IPS-18a (cell line): Measurements from ENCODE around the gene NPAS2.

Experiments
- H3K27ac ChIP-seq: one replicate; pipeline ENCODE4 v1.5.1; 2013; ENCODE audit warnings: low read length
- H3K27me3 ChIP-seq: one replicate; pipeline ENCODE4 v1.6.1; 2013; ENCODE audit warnings: mild to moderate bottlenecking, low read length; ENCODE audit not compliant: control insufficient read depth, insufficient read depth
- H3K36me3 ChIP-seq: one replicate; pipeline ENCODE4 v1.6.1; 2013; ENCODE audit warnings: low read depth, low read length; ENCODE audit not compliant: control insufficient read depth
- H3K4me1 ChIP-seq: one replicate; pipeline ENCODE4 v1.6.1; 2013; ENCODE audit warnings: low read depth, low read length; ENCODE audit not compliant: control insufficient read depth
- H3K4me3 ChIP-seq: one replicate; pipeline ENCODE4 v1.5.1; 2013; ENCODE audit warnings: low read length
- H3K9ac ChIP-seq: one replicate; pipeline ENCODE4 v1.6.1; 2013; ENCODE audit warnings: mild to moderate bottlenecking, low read length, moderate library complexity
- H3K9me3 ChIP-seq: one replicate; pipeline ENCODE4 v1.6.1; 2013; ENCODE audit warnings: low read depth, low read length; ENCODE audit not compliant: control insufficient read depth

The NPAS2 gene

GRCh38 chr2:100878000-100878791 is 58.3 kb downstream of the NPAS2 start:
- Histone ChIP-seq H3K4me1 (peaks cover 5% of the 10 kb centered on the region), H3K27me3 (no peaks in the 10 kb centered on the region), H3K27ac (no peak overlapping the region)

GRCh38 chr2:100879296-100879695 is 59.4 kb downstream of the NPAS2 start:
- Histone ChIP-seq H3K36me3 (no peaks in the 10 kb centered on the region), H3K9me3 (no peaks in the 10 kb centered on the region), H3K4me3 (no peak overlapping the region), H3K4me1 (peaks cover 5% of the 10 kb centered on the region), H3K9ac (no peak overlapping the region), H3K27me3 (no peaks in the 10 kb centered on the region), H3K27ac (no peak overlapping the region)

More at GRCh38 chr2:100878000-100878791, 58.3 kb downstream of the NPAS2 start:
- Histone ChIP-seq H3K4me3 (no peak overlapping the region), H3K9ac (no peak overlapping the region), H3K36me3 (no peaks in the 10 kb centered on the region), H3K9me3 (no peaks in the 10 kb centered on the region)

- Histone ChIP-seq H3K9me3 (no peaks in the 10 kb centered on the region), H3K27me3 (no peaks in the 10 kb centered on the region), H3K36me3 (no peaks in the 10 kb centered on the region), H3K9ac (no peak overlapping the region), H3K4me1 (peaks cover 5% of the 10 kb centered on the region), H3K4me3 (no peak overlapping the region), H3K27ac (no peak overlapping the region)
Observed at GRCh38 chr2:100880036-100880435, 60.1 kb downstream of the NPAS2 start.

- H3K27me3 ChIP-seq = no peaks in the 10 kb centered on the region
- no peak overlapping the region for H3K9ac ChIP-seq
- no peaks in the 10 kb centered on the region for H3K9me3 ChIP-seq
- no peak overlapping the region for H3K4me3 ChIP-seq
- peaks cover 9% of the 10 kb centered on the region for H3K4me1 ChIP-seq
- H3K36me3 ChIP-seq = no peaks in the 10 kb centered on the region
- H3K27ac ChIP-seq = no peak overlapping the region
Observed at GRCh38 chr2:100880730-100881129, 60.8 kb downstream of the NPAS2 start.

- no peaks in the 10 kb centered on the region for H3K36me3 ChIP-seq
- H3K4me3 ChIP-seq = no peak overlapping the region
- no peak overlapping the region for H3K27ac ChIP-seq
- no peaks in the 10 kb centered on the region for H3K9me3 ChIP-seq
- H3K27me3 ChIP-seq = no peaks in the 10 kb centered on the region
- H3K4me1 ChIP-seq = peaks cover 19% of the 10 kb centered on the region
- H3K9ac ChIP-seq = no peak overlapping the region
Observed at GRCh38 chr2:100882645-100883613, 63.0 kb downstream of the NPAS2 start.

GRCh38 chr2:100884145-100884621 is 64.2 kb downstream of the NPAS2 start:
- Histone ChIP-seq H3K4me1 (peaks cover 19% of the 10 kb centered on the region), H3K27ac (no peak overlapping the region), H3K9me3 (no peaks in the 10 kb centered on the region), H3K4me3 (no peak overlapping the region), H3K9ac (no peak overlapping the region), H3K36me3 (no peaks in the 10 kb centered on the region), H3K27me3 (no peaks in the 10 kb centered on the region)

GRCh38 chr2:100886085-100886484 is 66.1 kb downstream of the NPAS2 start:
- H3K27ac ChIP-seq = no peak overlapping the region
- no peaks in the 10 kb centered on the region for H3K36me3 ChIP-seq
- no peaks in the 10 kb centered on the region for H3K9me3 ChIP-seq
- H3K4me1 ChIP-seq = peaks cover 19% of the 10 kb centered on the region
- no peak overlapping the region for H3K9ac ChIP-seq
- H3K27me3 ChIP-seq = no peaks in the 10 kb centered on the region
- no peak overlapping the region for H3K4me3 ChIP-seq

- no peaks in the 10 kb centered on the region for H3K9me3 ChIP-seq
- no peak overlapping the region for H3K27ac ChIP-seq
- H3K36me3 ChIP-seq = no peaks in the 10 kb centered on the region
- no peak overlapping the region for H3K9ac ChIP-seq
- H3K27me3 ChIP-seq = no peaks in the 10 kb centered on the region
- H3K4me1 ChIP-seq = peaks cover 19% of the 10 kb centered on the region
- no peak overlapping the region for H3K4me3 ChIP-seq
Observed at GRCh38 chr2:100887039-100887578, 67.2 kb downstream of the NPAS2 start.

- Histone ChIP-seq H3K4me3 (no peak overlapping the region), H3K9me3 (no peaks in the 10 kb centered on the region), H3K27me3 (no peaks in the 10 kb centered on the region), H3K27ac (no peak overlapping the region), H3K36me3 (no peaks in the 10 kb centered on the region), H3K9ac (no peak overlapping the region), H3K4me1 (peaks cover 16% of the 10 kb centered on the region)
Observed at GRCh38 chr2:100887713-100888495, 68.0 kb downstream of the NPAS2 start.

- Histone ChIP-seq H3K36me3 (no peaks in the 10 kb centered on the region), H3K27me3 (no peaks in the 10 kb centered on the region), H3K27ac (no peak overlapping the region), H3K9me3 (no peaks in the 10 kb centered on the region), H3K4me1 (peaks cover 16% of the 10 kb centered on the region), H3K9ac (no peak overlapping the region), H3K4me3 (no peak overlapping the region)
Observed at GRCh38 chr2:100888601-100889000, 68.7 kb downstream of the NPAS2 start.

GRCh38 chr2:100889286-100889685 is 69.3 kb downstream of the NPAS2 start:
- H3K9ac ChIP-seq = no peak overlapping the region
- H3K4me1 ChIP-seq = peaks cover 16% of the 10 kb centered on the region
- no peaks in the 10 kb centered on the region for H3K36me3 ChIP-seq
- H3K27me3 ChIP-seq = no peaks in the 10 kb centered on the region
- no peak overlapping the region for H3K27ac ChIP-seq
- no peak overlapping the region for H3K4me3 ChIP-seq
- H3K9me3 ChIP-seq = no peaks in the 10 kb centered on the region
